HEK293T (cell line): Measurements from ENCODE around the gene KCNH3.

ENCODE experiments used
- CTCF ChIA-PET: fragments of 350-600 bp; formaldehyde crosslinking; extraction: SDS; loops from one replicate; lab custom pipeline; 2021; ENCODE audit warnings: antibody characterized with exemption, inconsistent platforms; lab: Yijun Ruan, JAX
- POLR2A ChIA-PET: fragments of 350-600 bp; formaldehyde crosslinking; extraction: SDS; loops from one replicate; lab custom pipeline; 2020; ENCODE audit warnings: antibody characterized with exemption, inconsistent platforms; lab: Yijun Ruan, JAX
- DNase-seq: peaks from one replicate; pipeline ENCODE4 v3.0.0; 2012; ENCODE audit warnings: mixed read lengths; ENCODE audit errors: extremely low spot score
- ARNT ChIP-seq: fragments of 450-650 bp; IDR thresholded peaks from 2 replicates; pipeline ENCODE4 v1.6.1; 2017; ENCODE audit warnings: mild to moderate bottlenecking
- BHLHE40 ChIP-seq: fragments of 450-650 bp; IDR thresholded peaks from 2 replicates; pipeline ENCODE4 v1.6.1; 2016; ENCODE audit warnings: mild to moderate bottlenecking, moderate library complexity, borderline replicate concordance
- CTBP1 ChIP-seq: fragments of 450-650 bp; IDR thresholded peaks from 2 replicates; pipeline ENCODE4 v1.6.1; 2016; ENCODE audit warnings: borderline replicate concordance
- ELF4 ChIP-seq: fragments of 450-650 bp; IDR thresholded peaks from 2 replicates; pipeline ENCODE4 v1.6.1; 2017; ENCODE audit warnings: antibody characterized with exemption
- FOXA1 ChIP-seq: fragments of 450-650 bp; IDR thresholded peaks from 2 replicates; pipeline ENCODE4 v1.6.1; 2016; ENCODE audit warnings: mild to moderate bottlenecking
- FOXK2 ChIP-seq: fragments of 450-650 bp; IDR thresholded peaks from 2 replicates; pipeline ENCODE4 v1.6.1; 2016; ENCODE audit warnings: mild to moderate bottlenecking
- FOXM1 ChIP-seq: fragments of 450-650 bp; IDR thresholded peaks from 2 replicates; pipeline ENCODE4 v1.6.1; 2017; ENCODE audit warnings: mild to moderate bottlenecking, borderline replicate concordance
- HDGF ChIP-seq: fragments of 450-650 bp; IDR thresholded peaks from 2 replicates; pipeline ENCODE4 v1.6.1; 2017; ENCODE audit warnings: antibody characterized with exemption, borderline replicate concordance
- L3MBTL2 ChIP-seq: fragments of 450-650 bp; conservative IDR thresholded peaks from 2 replicates; pipeline ENCODE4 v1.6.1; 2016; ENCODE audit warnings: mild to moderate bottlenecking
- LEF1 ChIP-seq: fragments of 450-650 bp; IDR thresholded peaks from 2 replicates; pipeline ENCODE4 v1.6.1; 2017; ENCODE audit warnings: mild to moderate bottlenecking, borderline replicate concordance
- NFRKB ChIP-seq: fragments of 450-650 bp; IDR thresholded peaks from 2 replicates; pipeline ENCODE4 v1.6.1; 2016; ENCODE audit warnings: mild to moderate bottlenecking, moderate library complexity
- PKNOX1 ChIP-seq: fragments of 450-650 bp; IDR thresholded peaks from 2 replicates; pipeline ENCODE4 v1.6.1; 2016
- SP1 ChIP-seq: fragments of 450-650 bp; IDR thresholded peaks from 2 replicates; pipeline ENCODE4 v1.6.1; 2017
- SUZ12 ChIP-seq: fragments of 450-650 bp; IDR thresholded peaks from 2 replicates; pipeline ENCODE4 v1.6.1; 2016; ENCODE audit warnings: mild to moderate bottlenecking
- TARDBP ChIP-seq: fragments of 450-650 bp; IDR thresholded peaks from 2 replicates; pipeline ENCODE4 v1.6.1; 2016
- ZNF384 ChIP-seq: fragments of 450-650 bp; IDR thresholded peaks from 2 replicates; pipeline ENCODE4 v1.6.1; 2016

The KCNH3 gene

GRCh38 chr12:49538510-49539403 is at the start of gene KCNH3:
Gene KCNH3 (plus strand): TSS chr12:49539030. CDS start chr12:49539417, 387 bp downstream.
- CTCF ChIA-PET, result interaction anchor here (0.8 kb wide), 1 partner anchor 427 kb away, joined by 3 read pairs; no protein-coding TSS in a partner anchor
- POLR2A ChIA-PET, result interaction anchor here (1.3 kb wide), 1 partner anchor 11 kb away, joined by 3 read pairs; no protein-coding TSS in a partner anchor
- no peak for TF ChIP-seq L3MBTL2
- TF ChIP-seq TARDBP, result no peak
- no peak for TF ChIP-seq BHLHE40
- TF ChIP-seq ARNT, result no peak
- no peak for TF ChIP-seq FOXA1
- TF ChIP-seq FOXM1, result no peak
- no peak for TF ChIP-seq SUZ12
- no peak for TF ChIP-seq ZNF384
- DNase-seq, result peak; percentile 82

GRCh38 chr12:49489154-49489553 is 49.7 kb upstream of the KCNH3 start:
- ChIA-PET CTCF (no interaction called here), POLR2A (interaction anchor here (1.7 kb wide), 1 partner anchor 122 kb away, joined by 8 read pairs; the partner anchor contains the start of gene SPATS2)
- no peak for DNase-seq
- TF ChIP-seq HDGF (no peak), L3MBTL2 (no peak), NFRKB (no peak), TARDBP (no peak), FOXA1 (no peak), PKNOX1 (no peak)

GRCh38 chr12:49489720-49490119 is 49.1 kb upstream of the KCNH3 start:
- no peak for DNase-seq
- ChIA-PET POLR2A (interaction anchor here (1.5 kb wide), 1 partner anchor 123 kb away, joined by 10 read pairs; the partner anchor contains the start of gene SPATS2), CTCF (no interaction called here)
- TF ChIP-seq BHLHE40 (no peak), PKNOX1 (no peak), L3MBTL2 (no peak), ARNT (no peak), ELF4 (no peak), NFRKB (no peak), FOXK2 (no peak), CTBP1 (no peak), SUZ12 (no peak), ZNF384 (no peak), FOXA1 (no peak), HDGF (no peak), LEF1 (no peak), TARDBP (no peak), FOXM1 (no peak), SP1 (no peak)

GRCh38 chr12:49491823-49492222 is 47.0 kb upstream of the KCNH3 start:
- ChIA-PET POLR2A (no interaction called here), CTCF (interaction anchor here (0.7 kb wide), 2 partner anchors 11 to 133 kb away, joined by 3 read pairs; no protein-coding TSS in a partner anchor)
- no peak for DNase-seq
- TF ChIP-seq ZNF384 (no peak), ELF4 (no peak), SP1 (no peak), FOXA1 (no peak), ARNT (no peak), FOXM1 (no peak), L3MBTL2 (no peak), HDGF (no peak), LEF1 (no peak)

GRCh38 chr12:49493900-49494299 is 44.9 kb upstream of the KCNH3 start:
- ChIA-PET CTCF (no interaction called here), POLR2A (interaction anchor here (1.2 kb wide), 1 partner anchor 127 kb away, joined by 5 read pairs; the partner anchor contains the start of gene SPATS2)
- no peak for TF ChIP-seq ARNT
- DNase-seq, result no peak

GRCh38 chr12:49496417-49497360 is 42.1 kb upstream of the KCNH3 start:
- DNase-seq, result no peak
- POLR2A ChIA-PET, result interaction anchor here (3.6 kb wide), 1 partner anchor 130 kb away, joined by 11 read pairs; the partner anchor contains the start of gene SPATS2
- no peak for TF ChIP-seq HDGF
- CTCF ChIA-PET, result no interaction called here
